HFF-Myc (cell line): ENCODE results near the gene C6orf132.
A peak's percentile ranks its signal among the peaks of the same experiment; 100 is the strongest.

Experiments used
- DNase-seq: peaks from one replicate; pipeline ENCODE4 v3.0.0-alpha.2; 2011; ENCODE audit warnings: low read depth; ENCODE audit errors: extremely low read depth
- H3K4me3 ChIP-seq: replicated peaks from 2 replicates; pipeline ENCODE4 v1.5.1; 2011; ENCODE audit warnings: low read depth, mild to moderate bottlenecking, control low read depth, low read length
- CTCF ChIP-seq: IDR thresholded peaks from 2 replicates; pipeline ENCODE4 v1.5.1; 2012; ENCODE audit warnings: mild to moderate bottlenecking, low read depth, low read length, control low read depth; ENCODE audit errors: missing control alignments

Gene C6orf132

GRCh38 chr6:42136508-42137193 is 5.8 kb downstream of the C6orf132 start:
- DNase-seq, result no peak
- H3K4me3 ChIP-seq, result no peak overlapping the region
- peak; percentile 63 for TF ChIP-seq CTCF

GRCh38 chr6:42135722-42136121 is 6.7 kb downstream of the C6orf132 start:
- TF ChIP-seq CTCF, result no peak
- H3K4me3 ChIP-seq, result no peak overlapping the region
- DNase-seq, result no peak

GRCh38 chr6:42135161-42135560 is 7.3 kb downstream of the C6orf132 start:
- DNase-seq, result no peak
- no peak for TF ChIP-seq CTCF
- no peak overlapping the region for H3K4me3 ChIP-seq

DNA sequence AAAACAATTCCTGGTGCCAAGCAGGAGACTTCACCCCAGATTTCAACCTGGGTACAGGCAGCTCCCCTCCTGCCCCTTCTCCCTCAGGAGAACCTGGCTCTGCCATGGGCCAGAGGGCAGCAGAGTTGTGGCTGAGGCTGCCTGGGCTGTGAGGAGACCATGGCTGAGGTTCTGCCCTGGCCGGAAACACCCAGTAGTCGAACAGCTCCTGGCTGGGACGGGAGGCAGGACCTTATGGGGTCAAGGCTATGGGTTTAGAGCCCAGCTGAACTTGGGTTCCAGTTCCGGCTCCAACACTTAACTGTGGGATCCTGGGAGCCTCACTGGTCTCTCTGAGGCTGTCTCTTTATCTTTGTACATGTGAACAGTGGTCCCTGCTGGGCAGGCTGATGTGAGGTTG is 8.5 kb downstream of the C6orf132 start:
- H3K4me3 ChIP-seq, result no peak overlapping the region
- TF ChIP-seq CTCF, result no peak
- DNase-seq, result no peak

DNA sequence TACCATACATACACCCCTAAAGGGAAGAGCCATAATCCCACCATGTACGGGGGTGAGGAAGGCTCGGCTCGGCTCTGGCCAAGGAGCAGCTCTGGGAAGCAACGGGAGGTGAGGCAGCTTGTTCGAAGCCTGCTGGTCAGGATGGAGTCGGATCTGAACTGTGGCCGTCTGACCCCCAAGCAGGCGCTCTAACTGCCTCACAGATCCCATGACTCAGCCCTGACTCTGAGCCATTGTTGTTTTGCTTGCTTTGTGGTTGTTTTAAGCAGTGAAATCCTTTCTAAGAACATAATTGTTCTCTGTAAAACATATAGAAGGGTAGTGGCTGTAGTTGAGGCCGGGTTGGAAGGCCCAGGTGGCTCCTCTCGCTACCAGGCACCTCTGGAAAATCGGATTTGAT is 10.9 kb downstream of the C6orf132 start:
- no peak for DNase-seq

GRCh38 chr6:42129360-42129676 is 13.1 kb downstream of the C6orf132 start:
- no peak for DNase-seq
- no peak overlapping the region for H3K4me3 ChIP-seq
- no peak for TF ChIP-seq CTCF

More for the DNA sequence above, 10.9 kb downstream of the C6orf132 start:
- TF ChIP-seq CTCF, result no peak
- no peak overlapping the region for H3K4me3 ChIP-seq

- DNase-seq, result no peak
- no peak overlapping the region for H3K4me3 ChIP-seq
- TF ChIP-seq CTCF, result no peak
These were observed 13.7 kb downstream of the C6orf132 start for GRCh38 chr6:42128460-42129359.
